GM10248 (cell line): ENCODE measurements around the gene ZNF423.

Source experiments
- CTCF ChIA-PET: fragments of 300-600 bp; sonication (Branson Sonifier 250); formaldehyde crosslinking; extraction: SDS; loops from one replicate; lab custom pipeline; 2021; ENCODE audit warnings: antibody characterized with exemption; lab: Yijun Ruan, JAX
- POLR2A ChIA-PET: fragments of 350-650 bp; sonication (Branson Sonifier 250); formaldehyde crosslinking; extraction: SDS; loops from one replicate; lab custom pipeline; 2020; ENCODE audit warnings: antibody characterized with exemption; lab: Yijun Ruan, JAX
- DNase-seq: peaks from one replicate; pipeline ENCODE4 v3.0.0; 2012; ENCODE audit errors: extremely low spot score
- TF ChIP-seq, protein P1 (sequence below): IDR thresholded peaks from 2 replicates; pipeline ENCODE4 v1.5.1; 2012; ENCODE audit warnings: mild to moderate bottlenecking, low read depth; ENCODE audit errors: extremely low read depth, missing control alignments, control extremely low read depth

ZNF423 gene

DNA sequence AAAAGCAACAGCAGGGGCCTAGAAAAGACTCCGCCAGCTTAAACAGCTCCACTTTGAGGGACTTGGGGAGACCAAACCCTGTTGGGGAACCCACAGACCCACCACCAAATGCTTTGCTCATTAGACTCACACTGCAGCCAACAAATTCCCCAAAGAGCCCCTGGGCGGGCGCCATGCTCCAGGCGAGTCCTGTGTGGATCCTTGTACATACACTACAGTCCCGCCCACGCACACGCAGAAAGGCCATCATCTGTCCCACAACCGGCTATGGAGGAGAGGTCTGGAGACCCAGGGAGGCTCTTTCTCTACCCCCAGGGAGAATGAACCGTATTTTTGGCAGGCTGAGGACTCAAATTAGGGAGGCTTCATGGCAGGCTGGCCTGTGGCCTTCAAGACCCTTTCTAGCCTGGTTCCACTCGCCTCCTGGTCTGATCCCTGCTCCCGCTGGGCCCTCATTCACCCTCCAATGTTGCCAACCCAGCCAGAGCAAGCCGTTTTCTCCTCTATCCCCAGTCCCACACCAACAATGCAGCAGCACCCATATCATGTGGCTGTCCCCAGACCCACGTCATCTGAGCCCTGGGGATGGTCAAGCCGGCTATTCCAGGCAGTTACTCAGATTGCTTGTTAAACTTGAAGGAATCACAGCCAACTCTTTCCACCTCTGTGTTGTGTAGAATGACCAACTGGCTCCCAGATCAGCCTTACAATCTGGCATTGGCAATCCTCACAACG, 27.2 kb downstream of the ZNF423 start:
- CTCF ChIA-PET = no interaction called here
- POLR2A ChIA-PET = no interaction called here
- TF ChIP-seq, protein P1, sequence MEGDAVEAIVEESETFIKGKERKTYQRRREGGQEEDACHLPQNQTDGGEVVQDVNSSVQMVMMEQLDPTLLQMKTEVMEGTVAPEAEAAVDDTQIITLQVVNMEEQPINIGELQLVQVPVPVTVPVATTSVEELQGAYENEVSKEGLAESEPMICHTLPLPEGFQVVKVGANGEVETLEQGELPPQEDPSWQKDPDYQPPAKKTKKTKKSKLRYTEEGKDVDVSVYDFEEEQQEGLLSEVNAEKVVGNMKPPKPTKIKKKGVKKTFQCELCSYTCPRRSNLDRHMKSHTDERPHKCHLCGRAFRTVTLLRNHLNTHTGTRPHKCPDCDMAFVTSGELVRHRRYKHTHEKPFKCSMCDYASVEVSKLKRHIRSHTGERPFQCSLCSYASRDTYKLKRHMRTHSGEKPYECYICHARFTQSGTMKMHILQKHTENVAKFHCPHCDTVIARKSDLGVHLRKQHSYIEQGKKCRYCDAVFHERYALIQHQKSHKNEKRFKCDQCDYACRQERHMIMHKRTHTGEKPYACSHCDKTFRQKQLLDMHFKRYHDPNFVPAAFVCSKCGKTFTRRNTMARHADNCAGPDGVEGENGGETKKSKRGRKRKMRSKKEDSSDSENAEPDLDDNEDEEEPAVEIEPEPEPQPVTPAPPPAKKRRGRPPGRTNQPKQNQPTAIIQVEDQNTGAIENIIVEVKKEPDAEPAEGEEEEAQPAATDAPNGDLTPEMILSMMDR = no peak
- no peak for DNase-seq

DNA sequence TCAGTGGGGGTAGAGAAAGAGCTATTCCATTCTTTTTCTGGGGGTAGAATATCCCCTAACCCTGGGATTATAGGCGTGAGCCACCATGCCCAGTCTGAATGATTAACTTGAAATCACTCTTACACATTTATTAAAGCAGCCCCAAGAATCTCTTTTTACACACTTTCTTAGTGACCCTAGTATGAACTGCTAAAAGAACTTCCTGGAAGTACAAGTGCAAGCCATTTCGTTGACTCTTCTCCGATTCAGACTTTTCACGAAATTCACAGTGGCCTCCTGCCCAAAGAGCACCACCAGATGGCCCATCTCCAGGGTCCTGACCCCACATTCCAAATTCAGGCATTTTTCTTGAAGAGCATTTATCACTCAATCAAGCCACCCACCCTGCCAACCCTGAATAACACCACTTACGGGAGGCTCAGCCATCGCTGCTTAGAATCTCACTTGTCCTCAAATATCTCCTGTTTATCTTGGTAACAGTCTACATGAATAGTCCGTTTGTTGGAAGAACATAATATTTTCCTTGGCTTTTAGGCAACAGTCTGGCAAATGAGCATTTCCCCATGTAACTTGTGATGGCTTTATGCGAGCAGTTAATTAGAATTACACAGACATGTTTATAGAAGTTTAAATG, 28.0 kb downstream of the ZNF423 start:
- DNase-seq = no peak
- POLR2A ChIA-PET = no interaction called here
- CTCF ChIA-PET = no interaction called here
- TF ChIP-seq, protein P1 = no peak

DNA sequence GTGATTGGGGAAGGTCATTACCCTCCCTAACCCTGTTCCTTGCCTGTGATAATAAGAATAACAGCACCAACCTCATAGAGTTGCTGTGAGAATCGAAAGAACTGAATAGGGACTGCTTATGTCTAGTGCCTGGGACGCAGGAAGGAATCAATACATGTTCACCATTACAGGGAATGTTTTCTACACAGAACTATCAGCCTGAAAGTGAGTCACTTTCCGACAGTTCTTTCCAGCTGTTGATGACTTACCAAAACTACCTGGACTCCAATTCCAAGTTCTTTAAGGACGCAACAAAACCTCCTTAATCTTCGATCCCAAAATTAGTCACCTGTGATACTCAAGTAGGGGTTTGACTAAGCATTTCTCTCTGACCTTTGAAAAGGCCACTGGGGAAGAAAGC, 29.4 kb downstream of the ZNF423 start:
- CTCF ChIA-PET = no interaction called here
- POLR2A ChIA-PET = no interaction called here
- no peak for DNase-seq
- TF ChIP-seq, protein P1 = no peak

DNA sequence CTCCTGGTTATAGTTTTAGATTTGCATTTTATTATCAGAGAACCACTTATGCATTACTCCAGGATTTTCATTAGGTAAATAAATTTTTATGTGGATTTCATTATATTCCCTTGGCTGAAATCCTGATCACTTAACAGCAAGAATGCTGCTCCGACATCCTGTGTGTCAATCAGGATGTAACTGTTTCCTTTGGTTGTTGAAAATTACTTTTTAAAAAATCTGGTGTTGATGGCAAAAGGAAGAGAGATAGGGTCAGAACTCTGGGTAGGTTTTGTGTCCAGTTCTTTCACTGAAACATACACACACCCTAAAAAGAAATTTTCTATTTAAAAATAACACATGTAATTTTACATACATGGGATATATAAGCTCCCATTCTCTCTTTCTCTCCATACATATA, 30.9 kb downstream of the ZNF423 start:
- CTCF ChIA-PET = no interaction called here
- TF ChIP-seq, protein P1 = no peak
- no peak for DNase-seq
- POLR2A ChIA-PET = no interaction called here

DNA sequence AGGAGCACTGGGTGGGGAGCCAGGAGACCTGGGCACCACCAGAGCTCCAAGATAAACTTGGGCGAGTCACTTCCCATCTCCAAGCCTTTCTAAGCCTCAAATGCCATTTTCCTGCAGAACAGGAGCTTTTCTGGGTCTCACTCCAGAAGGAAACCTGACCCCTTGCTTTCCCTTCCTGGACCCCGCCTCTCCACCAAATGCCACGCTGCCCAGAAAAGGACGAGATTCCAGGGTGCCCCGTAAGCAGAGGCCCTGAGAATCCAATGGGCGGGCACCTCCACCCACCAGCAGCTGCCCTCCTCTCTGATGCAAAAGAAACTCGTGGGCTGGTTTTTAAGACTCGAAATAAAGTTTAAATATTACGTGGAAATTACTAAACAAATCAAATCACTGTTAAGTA, 31.3 kb downstream of the ZNF423 start:
- ChIA-PET CTCF (no interaction called here), POLR2A (no interaction called here)
- DNase-seq = no peak
- TF ChIP-seq, protein P1 = no peak

DNA sequence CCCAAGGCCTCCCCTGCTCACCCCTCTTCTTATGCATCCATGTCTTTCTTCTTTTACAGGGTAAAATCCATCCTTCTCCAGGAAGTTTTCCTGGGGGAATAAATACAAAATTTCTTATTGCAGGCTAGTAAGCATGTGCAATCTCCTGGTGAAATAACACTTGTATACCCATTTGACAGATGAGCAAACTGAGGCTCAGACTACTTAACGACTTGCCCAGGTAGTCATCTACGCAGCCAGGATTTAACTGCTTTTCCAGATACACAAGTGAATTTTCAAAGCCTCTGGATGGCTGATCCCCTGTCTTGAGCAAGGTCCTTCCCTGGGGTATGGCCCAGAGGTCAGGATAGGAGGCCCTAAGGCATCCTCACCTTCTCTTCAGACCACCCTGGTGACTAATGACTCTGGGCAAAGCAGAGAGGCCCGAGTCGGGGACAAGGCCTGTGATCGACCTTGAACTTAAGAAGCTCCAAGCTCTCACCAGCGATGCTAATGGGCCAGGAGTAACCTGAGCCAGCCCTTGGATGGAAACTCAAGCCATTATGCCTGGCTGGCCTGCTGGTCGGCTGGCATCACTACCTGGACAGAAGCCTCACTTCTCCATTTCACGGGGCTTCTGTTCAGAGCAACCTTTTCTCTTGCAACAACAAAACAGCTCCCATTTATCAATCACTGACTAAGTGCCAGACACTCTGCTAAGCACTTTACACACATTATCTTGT, 33.1 kb downstream of the ZNF423 start:
- DNase-seq = no peak
- CTCF ChIA-PET = no interaction called here
- TF ChIP-seq, protein P1 = no peak
- POLR2A ChIA-PET = interaction anchor here (0.7 kb wide), 1 partner anchor 11 kb away, joined by 5 read pairs; no protein-coding TSS in a partner anchor
